Endothelial cell of umbilical vein (primary cell): ENCODE results near the gene PDE4B. TPM values are rescaled to one million over a fixed set of nuclear protein-coding genes. Genes with fewer than 3 reads are reported as not detected.

ENCODE experiments used
- BruUV-seq: library from RNA; stranded (reverse); fragments of 400-500 nt; replicated peaks from 2 replicates; lab custom pipeline; 2021; lab: Mats Ljungman, UMichigan
- CTCF ChIA-PET: fragments of 300-600, 350-600 bp; sonication (Branson Sonifier 250); formaldehyde crosslinking; loops from one replicate; lab custom pipeline; 2021; ENCODE audit warnings: antibody characterized with exemption, inconsistent platforms; lab: Charles Lee
- POLR2A ChIA-PET: fragments of 300-600, 350-600 bp; sonication (Branson Sonifier 250); formaldehyde crosslinking; loops from one replicate; lab custom pipeline; 2021; ENCODE audit warnings: antibody characterized with exemption, inconsistent platforms; lab: Charles Lee
- DNase-seq: peaks from one replicate; pipeline ENCODE4 v3.0.0-alpha.2; 2011; ENCODE audit warnings: low read depth, low spot score
- FAIRE-seq: peaks from 2 replicates; lab custom pipeline; 2011; peaks lifted over from hg19 to GRCh38; lab: Jason Lieb, UNC
- H2AFZ ChIP-seq: 2 replicates; pipeline ENCODE4 v1.6.0; 2012; ENCODE audit warnings: low read depth, low read length, control low read depth, inconsistent platforms
- H3K27ac ChIP-seq: 2 replicates; pipeline ENCODE4 v1.5.1; 2011; ENCODE audit warnings: low read depth, mild to moderate bottlenecking, control low read depth, low read length, moderate library complexity; ENCODE audit not compliant: insufficient read depth
- H3K27me3 ChIP-seq, 2 experiments: 2 replicates each; pipeline versions ENCODE4 v1.6.0 to v1.6.1; 2011; ENCODE audit warnings: low read length in 2 of 2, mixed read lengths in 1 of 2; ENCODE audit not compliant: control insufficient read depth in 2 of 2, insufficient read depth in 2 of 2
- H3K36me3 ChIP-seq, 2 experiments: 2 replicates in 1 of 2; 3 replicates in 1 of 2; pipeline ENCODE4 v1.5.1; 2011; ENCODE audit warnings: low read length in 2 of 2, mild to moderate bottlenecking in 1 of 2, moderate library complexity in 1 of 2; ENCODE audit not compliant: control insufficient read depth in 2 of 2, insufficient read depth in 2 of 2; ENCODE audit errors: extremely low read depth in 1 of 2
- H3K4me1 ChIP-seq: 3 replicates; pipeline ENCODE4 v1.5.1; 2011; ENCODE audit warnings: mild to moderate bottlenecking, low read length; ENCODE audit not compliant: control insufficient read depth, insufficient read depth; ENCODE audit errors: extremely low read depth
- H3K4me2 ChIP-seq: 2 replicates; pipeline ENCODE4 v1.6.1; 2011; ENCODE audit warnings: low read length, control low read depth, mixed read lengths; ENCODE audit not compliant: insufficient read depth
- H3K4me3 ChIP-seq, 3 experiments: fragments of 200-600 bp in 1 of 3; sonication (generic), shearing (Covaris generic) in 1 of 3; replicated peaks in 1 of 3; 2 replicates each; pipeline ENCODE4 v1.5.1; 2011 to 2016; ENCODE audit warnings: control low read depth in 3 of 3, low read length in 3 of 3, mild to moderate bottlenecking in 2 of 3, inconsistent platforms in 1 of 3, low read depth in 1 of 3, moderate library complexity in 1 of 3; ENCODE audit not compliant: insufficient read depth in 1 of 3
- H3K79me2 ChIP-seq: 2 replicates; pipeline ENCODE4 v1.6.0; 2012; ENCODE audit warnings: low read length, inconsistent platforms; ENCODE audit not compliant: control insufficient read depth, insufficient read depth
- H3K9ac ChIP-seq: replicated peaks from 2 replicates; pipeline ENCODE3; 2011; ENCODE audit warnings: low read length, control low read depth; ENCODE audit not compliant: insufficient read depth; ENCODE audit errors: extremely low read depth
- H3K9me1 ChIP-seq: replicated peaks from 3 replicates; pipeline ENCODE4 v1.6.0; 2011; ENCODE audit warnings: mild to moderate bottlenecking, low read length; ENCODE audit not compliant: control insufficient read depth, insufficient read depth; ENCODE audit errors: extremely low read depth
- H3K9me3 ChIP-seq: replicated peaks from 2 replicates; pipeline ENCODE4 v1.5.1; 2012; ENCODE audit warnings: low read length, inconsistent platforms; ENCODE audit not compliant: control insufficient read depth, insufficient read depth
- H4K20me1 ChIP-seq: replicated peaks from 2 replicates; pipeline ENCODE3; 2011; ENCODE audit warnings: mild to moderate bottlenecking, low read length; ENCODE audit not compliant: control insufficient read depth, insufficient read depth; ENCODE audit errors: extremely low read depth
- EZH2 ChIP-seq: IDR thresholded peaks from 2 replicates; pipeline ENCODE4 v1.6.1; 2012; ENCODE audit warnings: borderline replicate concordance, low read depth, mild to moderate bottlenecking, moderate library complexity, low read length, inconsistent platforms; ENCODE audit not compliant: severe bottlenecking
- FOS ChIP-seq: IDR thresholded peaks from 2 replicates; pipeline ENCODE4 v1.6.1; 2011; ENCODE audit warnings: mild to moderate bottlenecking, low read length, moderate library complexity, borderline replicate concordance; ENCODE audit not compliant: insufficient read depth
- GATA2 ChIP-seq: IDR thresholded peaks from 2 replicates; pipeline ENCODE4 v1.7.0; 2011; ENCODE audit warnings: low read depth, mild to moderate bottlenecking, moderate library complexity, mixed read lengths, low read length; ENCODE audit not compliant: insufficient read length, insufficient read depth
- JUN ChIP-seq: IDR thresholded peaks from 2 replicates; pipeline ENCODE4 v1.6.1; 2011; ENCODE audit warnings: borderline replicate concordance, low read depth; ENCODE audit not compliant: insufficient read length, insufficient read depth
- MYC ChIP-seq: IDR thresholded peaks from one replicate; pipeline ENCODE4 v1.6.1; 2011; ENCODE audit warnings: mild to moderate bottlenecking, low read depth, low read length
- POLR2A ChIP-seq: IDR thresholded peaks from 2 replicates; pipeline ENCODE4 v1.6.1; 2012; ENCODE audit warnings: low read depth, mild to moderate bottlenecking, control low read depth, low read length
- dilution Hi-C: fragments of 300-500 bp; cut with MboI; formaldehyde crosslinking; loops from one replicate; pipeline ENCODE4 v1.15.0; 2019; ENCODE audit warnings: low sequenced_read_pairs; ENCODE audit not compliant: extremely low pct_ligation_motif_present
- intact Hi-C: fragments of 100-400 bp; cut with micrococcal nuclease; formaldehyde crosslinking; loops from one replicate; pipeline ENCODE4 v1.10.0; 2022
- polyA plus RNA-seq, 4 experiments: library from polyadenylated mRNA; depleted of rRNA in 3 of 4; stranded (reverse) in 3 of 4; unstranded in 1 of 4; fragments of >200 nt; gene quantifications; 2 replicates each; pipeline versions ENCODE4 v1.2.1 to v1.2.3, GENCODE V29; 2011 to 2012; ENCODE audit warnings: missing spikeins in 1 of 4
- total RNA-seq: library from RNA; stranded (reverse); gene quantifications from 2 replicates; pipeline ENCODE4 v1.2.3, GENCODE V29; 2021
- TF ChIP-seq, protein P1 (sequence below), 2 donors: IDR thresholded peaks; 1 replicate in 1 of 2; 2 replicates in 1 of 2; pipeline ENCODE4 v1.5.1; 2011; ENCODE audit warnings: low read length in 2 of 2, mild to moderate bottlenecking in 2 of 2, moderate library complexity in 2 of 2, control low read depth in 1 of 2, inconsistent platforms in 1 of 2, low read depth in 1 of 2; ENCODE audit not compliant: insufficient read depth in 1 of 2; ENCODE audit errors: extremely low read depth in 1 of 2
- TF ChIP-seq, protein P2 (sequence below): IDR thresholded peaks from 2 replicates; pipeline ENCODE4 v1.6.1; 2011; ENCODE audit not compliant: insufficient read depth, insufficient read length

The PDE4B gene
- total and polyA plus RNA-seq, 2 donors (not counting 3 experiments of a cell fraction or from before 2014, with no cell fraction given) = 63.5 to 69.8 TPM

DNA sequence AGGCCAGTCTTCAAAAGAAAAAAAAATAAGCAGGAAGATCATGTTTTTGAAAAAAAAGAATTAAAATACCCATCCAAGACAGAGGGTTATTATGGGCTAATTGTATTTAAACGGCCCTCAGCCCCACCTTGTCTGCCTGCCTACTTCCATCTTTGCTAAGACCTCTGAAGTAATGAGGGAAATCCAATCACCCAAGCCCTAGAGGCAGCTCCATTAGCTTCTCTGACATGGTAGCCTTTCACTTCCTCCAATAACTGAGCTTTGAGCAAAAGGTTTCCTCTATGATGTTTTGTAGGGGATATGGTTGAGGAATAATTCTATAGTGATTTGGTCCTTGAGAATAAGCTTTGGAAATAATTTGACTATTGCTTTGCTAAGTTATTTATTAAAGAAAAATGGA lies 563.1 kb downstream of the PDE4B start:
- POLR2A ChIA-PET = no interaction called here

DNA sequence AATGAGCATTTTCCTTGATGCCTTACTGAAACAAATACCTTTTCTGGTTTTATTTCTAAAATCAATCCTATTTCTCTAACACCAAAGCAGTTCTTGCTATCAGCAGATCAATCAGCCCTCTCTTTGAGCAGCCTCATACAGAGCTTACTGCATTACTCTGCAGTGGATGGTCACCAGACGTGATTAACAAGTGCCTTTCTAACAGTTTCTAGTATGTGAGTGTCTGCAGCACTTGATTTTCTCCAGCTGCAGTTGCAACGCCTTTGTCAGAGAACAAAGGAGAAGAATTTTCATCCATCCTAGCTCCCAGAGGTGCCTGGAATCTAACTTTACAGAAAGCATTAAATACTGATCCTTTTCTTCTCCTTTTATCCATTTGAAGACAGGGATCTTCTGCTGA lies 563.9 kb downstream of the PDE4B start:
- ChIA-PET CTCF (interaction anchor here (0.8 to 1.5 kb wide), 6 partner anchors 9 to 90 kb away, joined by 3 to 4 read pairs (median 3); no protein-coding TSS in a partner anchor), POLR2A (no interaction called here)
- Histone ChIP-seq H3K36me3 (peaks cover 22 to 26% of the 10 kb centered on the region in 2 experiments), H3K4me1 (peaks cover 75% of the 10 kb centered on the region), H3K27ac (no peak overlapping the region), H3K9me1 (no peaks in the 10 kb centered on the region), H3K27me3 (no peaks in the 10 kb centered on the region), H4K20me1 (no peaks in the 10 kb centered on the region), H3K4me3 (no peak overlapping the region), H2AFZ (no peak overlapping the region), H3K9me3 (no peaks in the 10 kb centered on the region), H3K4me2 (peak overlapping the region; percentile 21), H3K9ac (no peak overlapping the region), H3K79me2 (peaks cover 94% of the 10 kb centered on the region)
- dilution Hi-C loops = no loop called here
- no peak for FAIRE-seq
- BruUV-seq = no TSS peak
- intact Hi-C loops = no loop called here
- DNase-seq = no peak
- TF ChIP-seq POLR2A (no peak), FOS (no peak)
- TF ChIP-seq, protein P1, sequence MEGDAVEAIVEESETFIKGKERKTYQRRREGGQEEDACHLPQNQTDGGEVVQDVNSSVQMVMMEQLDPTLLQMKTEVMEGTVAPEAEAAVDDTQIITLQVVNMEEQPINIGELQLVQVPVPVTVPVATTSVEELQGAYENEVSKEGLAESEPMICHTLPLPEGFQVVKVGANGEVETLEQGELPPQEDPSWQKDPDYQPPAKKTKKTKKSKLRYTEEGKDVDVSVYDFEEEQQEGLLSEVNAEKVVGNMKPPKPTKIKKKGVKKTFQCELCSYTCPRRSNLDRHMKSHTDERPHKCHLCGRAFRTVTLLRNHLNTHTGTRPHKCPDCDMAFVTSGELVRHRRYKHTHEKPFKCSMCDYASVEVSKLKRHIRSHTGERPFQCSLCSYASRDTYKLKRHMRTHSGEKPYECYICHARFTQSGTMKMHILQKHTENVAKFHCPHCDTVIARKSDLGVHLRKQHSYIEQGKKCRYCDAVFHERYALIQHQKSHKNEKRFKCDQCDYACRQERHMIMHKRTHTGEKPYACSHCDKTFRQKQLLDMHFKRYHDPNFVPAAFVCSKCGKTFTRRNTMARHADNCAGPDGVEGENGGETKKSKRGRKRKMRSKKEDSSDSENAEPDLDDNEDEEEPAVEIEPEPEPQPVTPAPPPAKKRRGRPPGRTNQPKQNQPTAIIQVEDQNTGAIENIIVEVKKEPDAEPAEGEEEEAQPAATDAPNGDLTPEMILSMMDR (IDR thresholded peaks at IDR 0.05; ENCODE audit: extremely low read depth in 1 of 2, insufficient read depth in 1 of 2, low read depth in 1 of 2, low read length in 2 of 2) = no peak

More for the DNA sequence above, 563.1 kb downstream of the PDE4B start:
- dilution Hi-C loops = no loop called here
- Histone ChIP-seq H3K27ac (peak overlapping the region; percentile 96), H2AFZ (no peak overlapping the region), H3K36me3 (peaks cover 20 to 21% of the 10 kb centered on the region in 2 experiments), H3K4me2 (peak overlapping the region; percentile 90), H3K4me1 (peaks cover 83% of the 10 kb centered on the region), H3K27me3 (no peaks in the 10 kb centered on the region), H3K9ac (peak overlapping the region; percentile 70), H4K20me1 (no peaks in the 10 kb centered on the region), H3K9me3 (no peaks in the 10 kb centered on the region), H3K79me2 (peaks cover 96% of the 10 kb centered on the region), H3K4me3 (no peak overlapping the region), H3K9me1 (no peaks in the 10 kb centered on the region)
- intact Hi-C loops = no loop called here
- CTCF ChIA-PET = interaction anchor here (0.9 to 1.4 kb wide), 4 partner anchors 15 to 90 kb away, joined by 3 to 5 read pairs (median 3); no protein-coding TSS in a partner anchor
- TF ChIP-seq MYC (no peak), JUN (no peak), EZH2 (no peak), POLR2A (no peak), GATA2 (no peak)
- TF ChIP-seq, protein P2, sequence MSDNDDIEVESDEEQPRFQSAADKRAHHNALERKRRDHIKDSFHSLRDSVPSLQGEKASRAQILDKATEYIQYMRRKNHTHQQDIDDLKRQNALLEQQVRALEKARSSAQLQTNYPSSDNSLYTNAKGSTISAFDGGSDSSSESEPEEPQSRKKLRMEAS = no peak
- BruUV-seq = no TSS peak
- no peak for FAIRE-seq
- no peak for DNase-seq
